ENCODE data around the gene UBE2QL1. TPM values are rescaled to one million over a fixed set of nuclear protein-coding genes. Genes with fewer than 3 reads are reported as not detected.

Gene UBE2QL1
- total and polyA plus RNA-seq, 2 donors from 2014 or later, result 0.31 to 4.8 TPM

DNA sequence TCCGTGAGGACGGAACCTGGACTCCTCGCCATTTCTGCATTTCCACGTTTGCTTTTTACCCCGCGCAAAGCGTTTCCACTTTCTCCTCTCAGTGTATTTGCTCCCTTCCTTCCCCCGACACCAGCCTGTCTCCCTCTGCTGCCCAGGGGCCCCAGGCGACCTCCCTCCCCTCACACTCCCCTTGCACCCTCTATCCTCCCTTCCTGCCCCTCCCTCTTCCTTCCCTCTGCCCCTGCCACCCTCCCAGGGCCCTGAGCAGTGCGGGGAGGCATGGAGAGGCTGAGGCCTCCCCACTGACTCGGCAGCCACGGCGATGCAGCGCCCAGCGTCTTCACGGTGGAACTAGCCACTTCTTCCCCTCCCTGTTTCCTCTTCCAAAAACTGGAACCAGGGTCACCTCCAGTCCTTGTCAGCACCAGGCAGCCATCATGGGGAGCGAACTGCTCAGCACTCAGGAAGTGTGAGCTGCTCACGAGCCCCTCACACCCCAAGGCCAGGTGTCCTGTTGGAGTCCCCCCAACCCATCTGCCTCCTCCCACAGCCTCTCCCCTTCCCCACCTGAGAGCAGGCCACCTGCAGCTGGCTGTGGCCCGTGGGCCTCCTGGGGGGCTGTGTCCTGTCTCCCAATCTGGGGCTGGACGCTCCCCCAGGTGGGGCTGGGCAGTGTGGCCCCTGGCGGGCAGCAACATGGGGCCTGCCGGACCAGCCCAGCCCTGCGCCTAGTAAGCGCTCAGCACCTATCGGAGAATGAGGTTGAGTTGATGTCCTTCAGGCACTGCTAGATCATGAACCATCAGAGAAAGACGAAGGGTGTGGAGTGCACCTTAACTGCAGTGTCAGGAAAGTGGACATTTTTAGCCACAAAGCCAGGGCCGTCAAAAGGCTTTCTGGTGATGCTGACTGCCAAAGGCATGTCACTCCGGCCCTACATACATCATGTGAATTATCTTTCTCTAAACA, 17.5 kb downstream of the UBE2QL1 start:
- TF ChIP-seq, protein P1, sequence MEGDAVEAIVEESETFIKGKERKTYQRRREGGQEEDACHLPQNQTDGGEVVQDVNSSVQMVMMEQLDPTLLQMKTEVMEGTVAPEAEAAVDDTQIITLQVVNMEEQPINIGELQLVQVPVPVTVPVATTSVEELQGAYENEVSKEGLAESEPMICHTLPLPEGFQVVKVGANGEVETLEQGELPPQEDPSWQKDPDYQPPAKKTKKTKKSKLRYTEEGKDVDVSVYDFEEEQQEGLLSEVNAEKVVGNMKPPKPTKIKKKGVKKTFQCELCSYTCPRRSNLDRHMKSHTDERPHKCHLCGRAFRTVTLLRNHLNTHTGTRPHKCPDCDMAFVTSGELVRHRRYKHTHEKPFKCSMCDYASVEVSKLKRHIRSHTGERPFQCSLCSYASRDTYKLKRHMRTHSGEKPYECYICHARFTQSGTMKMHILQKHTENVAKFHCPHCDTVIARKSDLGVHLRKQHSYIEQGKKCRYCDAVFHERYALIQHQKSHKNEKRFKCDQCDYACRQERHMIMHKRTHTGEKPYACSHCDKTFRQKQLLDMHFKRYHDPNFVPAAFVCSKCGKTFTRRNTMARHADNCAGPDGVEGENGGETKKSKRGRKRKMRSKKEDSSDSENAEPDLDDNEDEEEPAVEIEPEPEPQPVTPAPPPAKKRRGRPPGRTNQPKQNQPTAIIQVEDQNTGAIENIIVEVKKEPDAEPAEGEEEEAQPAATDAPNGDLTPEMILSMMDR (IDR thresholded peaks at IDR 0.05; ENCODE audit: borderline replicate concordance, extremely low read depth, insufficient read depth), result no peak
- DNase-seq (no peak), FAIRE-seq (no peak)
- no peak overlapping the region for H3K4me3 ChIP-seq (ENCODE audit: low read length in 3 of 3)
- no peaks in the 10 kb centered on the region for H3K27me3 ChIP-seq (ENCODE audit: control insufficient read depth, insufficient read depth, low read length)
- H3K36me3 ChIP-seq (ENCODE audit: control insufficient read depth in 2 of 3, insufficient read depth in 3 of 3, low read length in 3 of 3), result no peaks in the 10 kb centered on the region
- intact Hi-C loops (cut with DNase I), result no loop called here
- H3K27ac ChIP-seq (ENCODE audit: low read depth in 2 of 2, low read length in 2 of 2), result no peak overlapping the region
- H3K9me3 ChIP-seq (ENCODE audit: control insufficient read depth in 2 of 3, insufficient read depth in 1 of 3, low read length in 3 of 3), result no peaks in the 10 kb centered on the region
- no peaks in the 10 kb centered on the region for H3K4me1 ChIP-seq (ENCODE audit: control insufficient read depth in 2 of 3, insufficient read depth in 2 of 3, low read depth in 1 of 3, low read length in 3 of 3)
- H3K9ac ChIP-seq (ENCODE audit: low read length in 3 of 3), result no peak overlapping the region

DNA sequence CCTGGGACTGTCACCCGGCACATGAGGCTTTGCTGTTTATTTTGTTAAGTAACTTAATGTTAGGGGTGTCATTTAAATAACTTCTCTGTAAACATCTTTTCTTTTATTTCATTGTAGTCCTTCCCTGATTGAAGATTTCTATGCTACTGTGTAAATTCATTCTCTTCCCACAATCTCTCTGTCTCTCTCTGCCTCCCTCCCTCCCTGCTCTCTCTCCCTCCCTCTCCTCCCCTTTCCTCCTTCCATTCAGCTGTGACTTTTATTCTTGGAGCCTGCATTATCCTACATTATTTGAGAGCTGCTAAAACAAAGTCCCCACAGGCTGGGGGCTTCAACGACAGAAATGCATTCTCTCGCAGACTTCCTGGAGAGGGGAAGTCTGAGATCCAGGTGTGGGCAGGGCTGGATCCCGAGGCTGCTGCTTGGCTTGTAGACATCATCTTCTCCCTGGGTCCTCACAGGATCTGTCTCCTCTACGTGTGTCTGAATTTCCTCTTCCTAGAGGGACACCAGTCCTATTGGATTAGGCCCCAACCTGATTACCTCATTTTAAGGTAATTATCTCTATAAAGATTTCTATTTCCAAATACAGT, 18.4 kb downstream of the UBE2QL1 start:
- DNase-seq (peak in 1 of 5 donors; percentile 25), FAIRE-seq (no peak)
- H3K9me3 ChIP-seq (ENCODE audit: control insufficient read depth in 2 of 3, insufficient read depth in 1 of 3, low read length in 3 of 3), result no peaks in the 10 kb centered on the region
- no peaks in the 10 kb centered on the region for H3K36me3 ChIP-seq (ENCODE audit: control insufficient read depth in 2 of 3, insufficient read depth in 3 of 3, low read length in 3 of 3)
- H3K4me3 ChIP-seq (ENCODE audit: low read length in 3 of 3), result no peak overlapping the region
- no peak overlapping the region for H3K27ac ChIP-seq (ENCODE audit: low read depth in 2 of 2, low read length in 2 of 2)
- intact Hi-C loops (cut with DNase I), result no loop called here
- H3K4me1 ChIP-seq (ENCODE audit: control insufficient read depth in 2 of 3, insufficient read depth in 2 of 3, low read depth in 1 of 3, low read length in 3 of 3), result no peaks in the 10 kb centered on the region
- no peaks in the 10 kb centered on the region for H3K27me3 ChIP-seq (ENCODE audit: control insufficient read depth, insufficient read depth, low read length)
- TF ChIP-seq, protein P1 (IDR thresholded peaks at IDR 0.05; ENCODE audit: borderline replicate concordance, extremely low read depth, insufficient read depth), result no peak
- no peak overlapping the region for H3K9ac ChIP-seq (ENCODE audit: low read length in 3 of 3)

DNA sequence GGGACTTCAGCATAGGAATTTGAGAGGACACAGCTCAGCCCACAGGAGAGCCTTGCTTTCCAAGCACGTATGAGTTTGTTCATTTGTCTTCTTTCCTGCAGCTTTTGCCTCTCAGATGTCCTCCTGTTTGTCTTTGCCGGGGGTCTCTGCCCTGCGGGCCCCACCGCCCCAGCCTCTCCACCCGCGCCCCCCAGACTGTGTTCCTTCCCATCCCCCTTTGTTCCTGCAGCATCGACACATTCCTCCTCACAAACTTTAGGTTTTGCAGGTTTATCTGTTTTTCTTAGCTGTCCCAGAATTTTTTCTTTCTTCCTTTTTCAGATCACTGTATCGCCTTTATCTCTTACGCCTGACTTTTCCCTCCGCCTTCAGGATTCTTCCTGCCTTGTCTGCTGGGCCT, 18.9 kb downstream of the UBE2QL1 start:
- no peak overlapping the region for H3K9ac ChIP-seq (ENCODE audit: low read length in 3 of 3)
- no peaks in the 10 kb centered on the region for H3K9me3 ChIP-seq (ENCODE audit: control insufficient read depth in 2 of 3, insufficient read depth in 1 of 3, low read length in 3 of 3)
- intact Hi-C loops (cut with DNase I), result no loop called here
- no peak overlapping the region for H3K4me3 ChIP-seq (ENCODE audit: low read length in 3 of 3)
- no peak for FAIRE-seq
- DNase-seq, result no peak
- H3K27me3 ChIP-seq (ENCODE audit: control insufficient read depth, insufficient read depth, low read length), result no peaks in the 10 kb centered on the region
- TF ChIP-seq, protein P1 (IDR thresholded peaks at IDR 0.05; ENCODE audit: borderline replicate concordance, extremely low read depth, insufficient read depth), result no peak
- H3K4me1 ChIP-seq (ENCODE audit: control insufficient read depth in 2 of 3, insufficient read depth in 2 of 3, low read depth in 1 of 3, low read length in 3 of 3), result no peaks in the 10 kb centered on the region
- no peak overlapping the region for H3K27ac ChIP-seq (ENCODE audit: low read depth in 2 of 2, low read length in 2 of 2)
- H3K36me3 ChIP-seq (ENCODE audit: control insufficient read depth in 2 of 3, insufficient read depth in 3 of 3, low read length in 3 of 3), result no peaks in the 10 kb centered on the region
